HEK293 (cell line): ENCODE data around the gene COA1.

Experiments
- CTCF ChIA-PET: fragments of 350-600 bp; formaldehyde crosslinking; extraction: SDS; loops from one replicate; lab custom pipeline; 2021; ENCODE audit warnings: antibody characterized with exemption; lab: Yijun Ruan, JAX
- POLR2A ChIA-PET: fragments of 300-600 bp; formaldehyde crosslinking; extraction: SDS; loops from one replicate; lab custom pipeline; 2020; ENCODE audit warnings: antibody characterized with exemption, inconsistent platforms; lab: Yijun Ruan, JAX
- H3K27ac ChIP-seq: fragments of 200-500 bp; sonication (Bioruptor generic); 2 replicates; pipeline ENCODE4 v1.5.1; 2014; ENCODE audit warnings: low read depth, low read length, control low read depth, inconsistent platforms; ENCODE audit errors: extremely low read depth
- H3K36me3 ChIP-seq, 2 experiments: fragments of 200-500 bp in 1 of 2; sonication (Bioruptor generic) in 1 of 2; 1 replicate in 1 of 2; 2 replicates in 1 of 2; pipeline ENCODE4 v1.5.1; 2014 to 2017; ENCODE audit warnings: inconsistent platforms in 2 of 2, low read length in 2 of 2; ENCODE audit not compliant: control insufficient read depth in 2 of 2, insufficient read depth in 1 of 2
- H3K4me1 ChIP-seq: fragments of 200-500 bp; sonication (Bioruptor generic); 2 replicates; pipeline ENCODE4 v1.5.1; 2014; ENCODE audit warnings: mild to moderate bottlenecking, low read length, inconsistent platforms; ENCODE audit not compliant: control insufficient read depth, insufficient read depth
- H3K4me3 ChIP-seq: 2 replicates; pipeline ENCODE4 v1.5.1; 2011; ENCODE audit warnings: low read depth, mild to moderate bottlenecking, control low read depth, low read length, moderate library complexity
- H3K9me3 ChIP-seq: fragments of 200-500 bp; sonication (Bioruptor generic); 2 replicates; pipeline ENCODE4 v1.5.1; 2014; ENCODE audit warnings: low read depth, low read length, inconsistent platforms; ENCODE audit not compliant: control insufficient read depth, insufficient read depth
- KLF17 ChIP-seq: fragments of 450-650 bp; formaldehyde crosslinking; IDR thresholded peaks from 2 replicates; pipeline ENCODE4 v1.5.1; 2016; ENCODE audit warnings: missing biosample characterization, missing genetic modification characterization
- KLF7 ChIP-seq: fragments of 450-650 bp; formaldehyde crosslinking; IDR thresholded peaks from 2 replicates; pipeline ENCODE4 v1.5.1; 2016; ENCODE audit warnings: missing biosample characterization, missing genetic modification characterization, borderline replicate concordance
- PATZ1 ChIP-seq: fragments of 450-650 bp; formaldehyde crosslinking; IDR thresholded peaks from 2 replicates; pipeline ENCODE4 v1.5.1; 2016; ENCODE audit warnings: missing biosample characterization, missing genetic modification characterization
- PRDM4 ChIP-seq: fragments of 450-650 bp; formaldehyde crosslinking; IDR thresholded peaks from 2 replicates; pipeline ENCODE4 v1.5.1; 2017; ENCODE audit warnings: missing biosample characterization, missing genetic modification characterization
- SALL2 ChIP-seq: fragments of 450-650 bp; formaldehyde crosslinking; IDR thresholded peaks from 2 replicates; pipeline ENCODE4 v1.5.0; 2017; ENCODE audit warnings: missing biosample characterization, mild to moderate bottlenecking, missing genetic modification characterization, borderline replicate concordance
- ZBTB20 ChIP-seq: fragments of 450-650 bp; formaldehyde crosslinking; IDR thresholded peaks from 2 replicates; pipeline ENCODE4 v1.5.1; 2016; ENCODE audit warnings: missing biosample characterization, missing genetic modification characterization
- ZBTB6 ChIP-seq: fragments of 450-650 bp; formaldehyde crosslinking; IDR thresholded peaks from 2 replicates; pipeline ENCODE4 v1.5.1; 2017; ENCODE audit warnings: missing biosample characterization, missing genetic modification characterization
- ZFHX2 ChIP-seq: fragments of 450-650 bp; formaldehyde crosslinking; conservative IDR thresholded peaks from 2 replicates; pipeline ENCODE4 v1.5.1; 2016; ENCODE audit warnings: missing biosample characterization, missing genetic modification characterization
- ZFP41 ChIP-seq: fragments of 450-650 bp; formaldehyde crosslinking; IDR thresholded peaks from 2 replicates; pipeline ENCODE4 v1.5.1; 2016; ENCODE audit warnings: missing biosample characterization, missing genetic modification characterization, borderline replicate concordance
- ZNF146 ChIP-seq: fragments of 450-650 bp; formaldehyde crosslinking; IDR thresholded peaks from 2 replicates; pipeline ENCODE4 v1.5.1; 2016; ENCODE audit warnings: missing biosample characterization, missing genetic modification characterization
- ZNF169 ChIP-seq: fragments of 450-650 bp; formaldehyde crosslinking; IDR thresholded peaks from 2 replicates; pipeline ENCODE4 v1.5.1; 2016; ENCODE audit warnings: missing biosample characterization, missing genetic modification characterization
- ZNF184 ChIP-seq: fragments of 450-650 bp; IDR thresholded peaks from 2 replicates; pipeline ENCODE4 v1.5.1; 2018; ENCODE audit warnings: missing biosample characterization, mild to moderate bottlenecking, missing genetic modification characterization
- ZNF23 ChIP-seq: fragments of 450-650 bp; formaldehyde crosslinking; IDR thresholded peaks from 2 replicates; pipeline ENCODE4 v1.5.1; 2016; ENCODE audit warnings: missing biosample characterization, missing genetic modification characterization, borderline replicate concordance
- ZNF248 ChIP-seq: fragments of 450-650 bp; formaldehyde crosslinking; IDR thresholded peaks from 2 replicates; pipeline ENCODE4 v1.5.1; 2017; ENCODE audit warnings: missing biosample characterization, missing genetic modification characterization
- ZNF274 ChIP-seq, 2 experiments: fragments of 200-500 bp in 1 of 2; fragments of 450-650 bp in 1 of 2; sonication (Bioruptor generic) in 1 of 2; formaldehyde crosslinking in 1 of 2; IDR thresholded peaks; 2 replicates each; pipeline versions ENCODE4 v1.5.1 to v1.6.1; 2014 to 2016; ENCODE audit warnings: borderline replicate concordance in 1 of 2, inconsistent platforms in 1 of 2, low read length in 1 of 2, missing biosample characterization in 1 of 2, missing genetic modification characterization in 1 of 2
- ZNF37A ChIP-seq: fragments of 450-650 bp; IDR thresholded peaks from 2 replicates; pipeline ENCODE4 v1.5.1; 2018; ENCODE audit warnings: missing biosample characterization, missing genetic modification characterization
- ZNF404 ChIP-seq: fragments of 450-650 bp; formaldehyde crosslinking; IDR thresholded peaks from 2 replicates; pipeline ENCODE4 v1.5.1; 2017; ENCODE audit warnings: missing biosample characterization, missing genetic modification characterization
- ZNF48 ChIP-seq: fragments of 450-650 bp; formaldehyde crosslinking; IDR thresholded peaks from 2 replicates; pipeline ENCODE4 v1.5.1; 2016; ENCODE audit warnings: missing biosample characterization, missing genetic modification characterization
- ZNF529 ChIP-seq: fragments of 450-650 bp; formaldehyde crosslinking; IDR thresholded peaks from 2 replicates; pipeline ENCODE4 v1.5.1; 2017; ENCODE audit warnings: missing genetic modification characterization, missing biosample characterization; ENCODE audit not compliant: insufficient replicate concordance
- ZNF571 ChIP-seq: fragments of 450-650 bp; formaldehyde crosslinking; IDR thresholded peaks from 2 replicates; pipeline ENCODE4 v1.5.0; 2017; ENCODE audit warnings: missing biosample characterization, missing genetic modification characterization
- ZNF623 ChIP-seq: fragments of 450-650 bp; formaldehyde crosslinking; IDR thresholded peaks from 2 replicates; pipeline ENCODE4 v1.5.1; 2016; ENCODE audit warnings: missing biosample characterization, missing genetic modification characterization
- ZNF629 ChIP-seq: fragments of 450-650 bp; formaldehyde crosslinking; IDR thresholded peaks from 2 replicates; pipeline ENCODE4 v1.5.1; 2017; ENCODE audit warnings: missing biosample characterization, missing genetic modification characterization
- ZNF645 ChIP-seq: fragments of 450-650 bp; formaldehyde crosslinking; IDR thresholded peaks from 2 replicates; pipeline ENCODE4; 2016; ENCODE audit warnings: missing biosample characterization, missing genetic modification characterization
- ZNF670 ChIP-seq: fragments of 450-650 bp; formaldehyde crosslinking; IDR thresholded peaks from 2 replicates; pipeline ENCODE4 v1.5.1; 2016; ENCODE audit warnings: missing biosample characterization, missing genetic modification characterization, low read depth
- ZNF747 ChIP-seq: fragments of 450-650 bp; formaldehyde crosslinking; IDR thresholded peaks from 2 replicates; pipeline ENCODE4 v1.5.1; 2016; ENCODE audit warnings: missing biosample characterization, missing genetic modification characterization
- ZNF768 ChIP-seq: fragments of 450-650 bp; formaldehyde crosslinking; IDR thresholded peaks from 2 replicates; pipeline ENCODE4 v1.5.1; 2018; ENCODE audit warnings: missing biosample characterization, mild to moderate bottlenecking, missing genetic modification characterization
- ZSCAN16 ChIP-seq: fragments of 450-650 bp; formaldehyde crosslinking; IDR thresholded peaks from 2 replicates; pipeline ENCODE4 v1.5.1; 2016; ENCODE audit warnings: missing biosample characterization, missing genetic modification characterization
- ZXDB ChIP-seq: fragments of 450-650 bp; formaldehyde crosslinking; IDR thresholded peaks from 2 replicates; pipeline ENCODE4 v1.5.1; 2016; ENCODE audit warnings: missing biosample characterization, missing genetic modification characterization

The COA1 gene

GRCh38 chr7:43616977-43617376 is 112.3 kb downstream of the COA1 start:
- peaks cover 0 to 30% of the 10 kb centered on the region in 2 experiments; a peak in 2 of 3 replicates for H3K36me3 ChIP-seq
- no peak for TF ChIP-seq SALL2
- TF ChIP-seq ZBTB20: no peak
- TF ChIP-seq ZBTB6 (tag by site-specific recombination): no peak
- no peak for TF ChIP-seq ZNF623 (tag by site-specific recombination)
- no peak for TF ChIP-seq ZFP41
- no peak for TF ChIP-seq ZNF747
- no peak for TF ChIP-seq ZNF571 (tag by site-specific recombination)
- TF ChIP-seq ZNF529 (tag by site-specific recombination): no peak
- TF ChIP-seq KLF7: no peak
- TF ChIP-seq ZNF274 (IDR thresholded peaks at IDR 0.05; ENCODE audit: low read length): no peak
- TF ChIP-seq ZNF274 (tag by site-specific recombination; IDR thresholded peaks at IDR 0.05; ENCODE audit: borderline replicate concordance): no peak
- TF ChIP-seq ZNF629: no peak
- TF ChIP-seq KLF17 (tag by site-specific recombination): no peak
- TF ChIP-seq ZNF184 (tag by site-specific recombination): no peak
- TF ChIP-seq PATZ1 (tag by site-specific recombination): no peak
- no peak for TF ChIP-seq ZNF169 (tag by site-specific recombination)
- POLR2A ChIA-PET: no interaction called here
- H3K4me1 ChIP-seq: no peaks in the 10 kb centered on the region
- no peaks in the 10 kb centered on the region for H3K9me3 ChIP-seq
- CTCF ChIA-PET: interaction anchor here (5.1 kb wide), 1 partner anchor 34 kb away, joined by 27 read pairs; the partner anchor contains the start of gene STK17A
- no peak overlapping the region for H3K27ac ChIP-seq
- no peak overlapping the region for H3K4me3 ChIP-seq

GRCh38 chr7:43615558-43616145 is 113.7 kb downstream of the COA1 start:
- H3K4me1 ChIP-seq: no peaks in the 10 kb centered on the region
- H3K4me3 ChIP-seq: no peak overlapping the region
- H3K36me3 ChIP-seq: peaks cover 0 to 34% of the 10 kb centered on the region in 2 experiments; a peak in 2 of 3 replicates
- ChIA-PET POLR2A (interaction anchor here (3.5 kb wide), 1 partner anchor 33 kb away, joined by 12 read pairs; the partner anchor contains the start of gene STK17A), CTCF (interaction anchor here (0.6 to 2.3 kb wide), 2 partner anchors 33 to 223 kb away, joined by 3 to 9 read pairs; partner anchors contain the start of gene STK17A)
- H3K27ac ChIP-seq: no peak overlapping the region
- no peaks in the 10 kb centered on the region for H3K9me3 ChIP-seq
- no peak for TF ChIP-seq ZNF23 (tag by site-specific recombination)
- no peak for TF ChIP-seq ZSCAN16 (tag by site-specific recombination)
- TF ChIP-seq ZNF37A (tag by site-specific recombination): no peak
- no peak for TF ChIP-seq PRDM4 (tag by site-specific recombination)
- TF ChIP-seq ZNF645 (tag by site-specific recombination): no peak
- TF ChIP-seq ZFP41: no peak
- no peak for TF ChIP-seq ZNF629
- TF ChIP-seq ZNF48 (tag by site-specific recombination): no peak
- TF ChIP-seq ZFHX2 (tag by site-specific recombination): no peak
- TF ChIP-seq ZNF768 (tag by site-specific recombination): no peak
- no peak for TF ChIP-seq ZNF404 (tag by site-specific recombination)
- no peak for TF ChIP-seq ZNF146 (tag by site-specific recombination)
- TF ChIP-seq ZNF670 (tag by site-specific recombination): no peak
- no peak for TF ChIP-seq ZNF248 (tag by site-specific recombination)
- TF ChIP-seq ZXDB: no peak
